Body of pancreas (tissue), 4 donors: ENCODE data around the gene KCND3. TPM values are rescaled to one million over a fixed set of nuclear protein-coding genes. Genes with fewer than 3 reads are reported as not detected.

Source experiments
- ATAC-seq: fragments of 150-250 bp; one replicate; pipeline ENCODE4 v1.9.1; 2016
- DNase-seq, 4 donors: peaks; one replicate each; pipeline ENCODE4 v3.0.0-alpha.2; 2019
- H3K27ac ChIP-seq, 4 donors: fragments of 200-600 bp; sonication (generic); 1 replicate in 3 of 4; 2 replicates in 1 of 4; pipeline versions ENCODE4 v1.5.1 to v1.6.1; 2016 to 2019; ENCODE audit warnings: mild to moderate bottlenecking in 1 of 4, mixed read lengths in 1 of 4, moderate library complexity in 1 of 4
- H3K27me3 ChIP-seq, 2 donors: fragments of 200-600 bp; sonication (generic); one replicate each; pipeline ENCODE4 v1.6.0; 2016; ENCODE audit warnings: mild to moderate bottlenecking in 1 of 2
- H3K36me3 ChIP-seq, 2 donors: fragments of 200-600 bp; sonication (generic); replicated peaks in 1 of 2; 2 replicates each; pipeline ENCODE4 v1.5.1; 2016; ENCODE audit warnings: low read depth in 2 of 2; ENCODE audit not compliant: insufficient read depth in 1 of 2
- H3K4me1 ChIP-seq: fragments of 200-600 bp; sonication (generic); one replicate; pipeline ENCODE4 v1.6.0; 2016
- H3K4me3 ChIP-seq, 2 donors: fragments of 200-600 bp; sonication (generic); 1 replicate in 1 of 2; 2 replicates in 1 of 2; pipeline ENCODE4 v1.5.1; 2016 to 2019
- H3K9me3 ChIP-seq, 3 donors: fragments of 200-600 bp; sonication (generic); 1 replicate in 2 of 3; 2 replicates in 1 of 3; pipeline ENCODE4 v1.5.1; 2016
- CTCF ChIP-seq, 7 experiments: fragments of 450-650 bp in 4 of 7; fragments of 200-600 bp in 3 of 7; sonication (generic) in 3 of 7; IDR thresholded peaks; one replicate each; pipeline ENCODE4 v1.5.1; 2016 to 2019; ENCODE audit warnings: antibody characterized with exemption in 7 of 7
- POLR2A ChIP-seq, 3 donors: fragments of 450-650 bp; IDR thresholded peaks; one replicate each; pipeline ENCODE4 v1.6.1; 2016; ENCODE audit warnings: antibody characterized with exemption in 3 of 3, mild to moderate bottlenecking in 2 of 3
- WGBS, 2 donors: methylation state at CpG; one replicate each; pipeline ENCODE4 v1.1.5; 2017; 5-methylcytosine and 5-hydroxymethylcytosine counted together
- intact Hi-C: fragments of 100-400 bp; cut with DNase I; formaldehyde crosslinking; loops from one replicate; pipeline ENCODE4 v1.15.1; 2023
- total RNA-seq, 2 donors: library from RNA; depleted of rRNA; stranded (reverse); fragments of >200 nt; gene quantifications; one replicate each; pipeline ENCODE4 v1.1.0, GENCODE V29; 2016

Gene KCND3
- total RNA-seq, 2 donors from 2014 or later: 7.6 to 15.0 TPM

GRCh38 chr1:111730706-111731105, 258.8 kb downstream of the KCND3 start:
- no peaks in the 10 kb centered on the region for H3K9me3 ChIP-seq
- H3K27ac ChIP-seq: no peak overlapping the region
- intact Hi-C loops: no loop called here
- WGBS, 2 donors: 70 to 84% methylated on average over 4 of the region's 4 CpGs
- TF ChIP-seq CTCF (IDR thresholded peaks at IDR 0.05) (no peak), POLR2A (IDR thresholded peaks at IDR 0.05) (no peak)
- H3K36me3 ChIP-seq: no peaks in the 10 kb centered on the region
- H3K27me3 ChIP-seq: no peaks in the 10 kb centered on the region
- no peak overlapping the region for H3K4me3 ChIP-seq
- ATAC-seq: no peak
- H3K4me1 ChIP-seq: no peaks in the 10 kb centered on the region
- DNase-seq: no peak

- 86 to 89% methylated on average over 7 of the region's 7 CpGs for WGBS, 2 donors
- H3K36me3 ChIP-seq: no peaks in the 10 kb centered on the region
- intact Hi-C loops: no loop called here
- H3K27me3 ChIP-seq: no peaks in the 10 kb centered on the region
- no peak overlapping the region for H3K4me3 ChIP-seq
- no peak for DNase-seq
- no peak overlapping the region for H3K27ac ChIP-seq
- TF ChIP-seq CTCF (IDR thresholded peaks at IDR 0.05): no peak
- no peak for ATAC-seq
- H3K9me3 ChIP-seq: no peaks in the 10 kb centered on the region
- no peaks in the 10 kb centered on the region for H3K4me1 ChIP-seq
These were observed 259.4 kb downstream of the KCND3 start for GRCh38 chr1:111729946-111730681.

- intact Hi-C loops: no loop called here
- no peak for DNase-seq
- no peaks in the 10 kb centered on the region for H3K9me3 ChIP-seq
- no peak overlapping the region for H3K27ac ChIP-seq
- H3K4me3 ChIP-seq: no peak overlapping the region
- WGBS, 2 donors: 62 to 78% methylated on average over 5 to 8 of the region's 8 CpGs
- no peaks in the 10 kb centered on the region for H3K27me3 ChIP-seq
- no peak for ATAC-seq
- no peaks in the 10 kb centered on the region for H3K36me3 ChIP-seq
- TF ChIP-seq CTCF (IDR thresholded peaks at IDR 0.05): no peak
- TF ChIP-seq POLR2A (IDR thresholded peaks at IDR 0.05): no peak
- H3K4me1 ChIP-seq: no peaks in the 10 kb centered on the region
These were observed 260.1 kb downstream of the KCND3 start for GRCh38 chr1:111729271-111729921.

- Histone ChIP-seq H3K9me3 (no peaks in the 10 kb centered on the region), H3K27ac (no peak overlapping the region), H3K27me3 (no peaks in the 10 kb centered on the region), H3K4me3 (no peak overlapping the region), H3K4me1 (no peaks in the 10 kb centered on the region), H3K36me3 (no peaks in the 10 kb centered on the region)
- WGBS, 2 donors: 88 to 91% methylated on average over 18 of the region's 18 CpGs
- no peak for DNase-seq
- intact Hi-C loops: no loop called here
- ATAC-seq: no peak
- TF ChIP-seq POLR2A (IDR thresholded peaks at IDR 0.05): no peak
- no peak for TF ChIP-seq CTCF (IDR thresholded peaks at IDR 0.05)
These were observed 262.4 kb downstream of the KCND3 start for GRCh38 chr1:111727056-111727455.
